Inflammatory macrophage treated with lipopolysaccharide for 1 hour (primary cell): ENCODE results near the gene MYPN.
A peak's percentile ranks its signal among the peaks of the same experiment; 100 is the strongest.
"Not testable (repeated sequence)": the region's sequence is repeated elsewhere in the genome, so short reads cannot be mapped to it uniquely, and the experiment has no call there.

Experiments used
- DNase-seq, 2 donors: peaks; one replicate each; pipeline ENCODE4 v3.0.0-alpha.2; 2020 to 2022

MYPN gene

GRCh38 chr10:68135922-68136792 is 26.9 kb downstream of the MYPN start:
- DNase-seq: no peak

GRCh38 chr10:68137171-68137570 is 27.9 kb downstream of the MYPN start:
- DNase-seq: no peak

GRCh38 chr10:68138526-68138925 is 29.2 kb downstream of the MYPN start:
- no peak for DNase-seq

- no peak for DNase-seq
Observed at GRCh38 chr10:68139448-68140272, 30.4 kb downstream of the MYPN start.

GRCh38 chr10:68142761-68143160 is 33.5 kb downstream of the MYPN start:
- DNase-seq: no peak

- DNase-seq: no peak
Observed at GRCh38 chr10:68144709-68145108, 35.4 kb downstream of the MYPN start.

- DNase-seq: no peak
Observed at GRCh38 chr10:68145705-68146104, 36.4 kb downstream of the MYPN start.

GRCh38 chr10:68146133-68146532 is 36.8 kb downstream of the MYPN start:
- DNase-seq: no peak

GRCh38 chr10:68151453-68151852 is 42.2 kb downstream of the MYPN start:
- no peak for DNase-seq

- DNase-seq: peak; percentile 88 to 98
Observed at GRCh38 chr10:68153473-68154210, 44.4 kb downstream of the MYPN start.

GRCh38 chr10:68154211-68154497 is 44.9 kb downstream of the MYPN start:
- DNase-seq: no peak

- DNase-seq: no peak
Observed at GRCh38 chr10:68155615-68156210, 46.4 kb downstream of the MYPN start.

GRCh38 chr10:68156373-68157185 is 47.3 kb downstream of the MYPN start:
- peak; percentile 47 to 81 for DNase-seq

GRCh38 chr10:68157522-68157921 is 48.2 kb downstream of the MYPN start:
- not testable (repeated sequence) for DNase-seq

- DNase-seq: no peak
Observed at GRCh38 chr10:68158031-68158430, 48.7 kb downstream of the MYPN start.

- no peak for DNase-seq
Observed at GRCh38 chr10:68163735-68164134, 54.4 kb downstream of the MYPN start.

GRCh38 chr10:68165643-68166042 is 56.4 kb downstream of the MYPN start:
- no peak for DNase-seq

- DNase-seq: peak; percentile 33 to 68
Observed at GRCh38 chr10:68166871-68167585, 57.7 kb downstream of the MYPN start.

- peak in 1 of 2 donors; percentile 58 for DNase-seq
Observed at GRCh38 chr10:68167586-68168189, 58.4 kb downstream of the MYPN start.

GRCh38 chr10:68171539-68172080 is 62.3 kb downstream of the MYPN start:
- no peak for DNase-seq

GRCh38 chr10:68172324-68172723 is 63.0 kb downstream of the MYPN start:
- no peak for DNase-seq
